ENCODE data around the gene FBXW7.

FBXW7 gene

DNA sequence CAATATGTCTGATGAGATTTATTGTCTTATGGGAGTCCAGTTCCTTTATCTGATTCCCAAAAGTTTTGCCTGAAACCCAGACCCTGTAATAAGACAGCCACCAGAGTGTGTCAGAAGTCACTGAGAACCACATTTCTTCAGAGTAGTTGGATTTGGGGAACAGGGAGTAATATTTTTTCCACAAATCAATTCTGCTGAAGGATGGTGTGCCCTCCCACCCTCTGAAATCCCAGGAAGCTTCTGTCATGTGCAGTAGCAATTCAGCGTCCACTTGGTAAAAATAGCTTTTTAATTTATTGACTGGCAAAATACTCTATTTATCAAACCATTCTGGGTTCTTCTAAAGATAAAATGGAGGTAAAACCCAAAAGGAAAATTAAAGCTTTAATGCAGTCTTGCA, 229.4 kb downstream of the FBXW7 start:
- TF ChIP-seq BACH2 (CRISPR knock-in tag; IDR thresholded peaks at IDR 0.05; ENCODE audit: borderline replicate concordance) = no peak
- no peak for TF ChIP-seq ESRRG (CRISPR knock-in tag; IDR thresholded peaks at IDR 0.05)
- no peak for TF ChIP-seq PPARA (CRISPR knock-in tag; IDR thresholded peaks at IDR 0.05; ENCODE audit: borderline replicate concordance)
- no peak for TF ChIP-seq GLIS3 (CRISPR knock-in tag; IDR thresholded peaks at IDR 0.05)
- no peak for TF ChIP-seq ISL1 (CRISPR knock-in tag; IDR thresholded peaks at IDR 0.05)
- TF ChIP-seq ZFP30 (CRISPR knock-in tag; IDR thresholded peaks at IDR 0.05) = no peak
- TF ChIP-seq, protein P1, sequence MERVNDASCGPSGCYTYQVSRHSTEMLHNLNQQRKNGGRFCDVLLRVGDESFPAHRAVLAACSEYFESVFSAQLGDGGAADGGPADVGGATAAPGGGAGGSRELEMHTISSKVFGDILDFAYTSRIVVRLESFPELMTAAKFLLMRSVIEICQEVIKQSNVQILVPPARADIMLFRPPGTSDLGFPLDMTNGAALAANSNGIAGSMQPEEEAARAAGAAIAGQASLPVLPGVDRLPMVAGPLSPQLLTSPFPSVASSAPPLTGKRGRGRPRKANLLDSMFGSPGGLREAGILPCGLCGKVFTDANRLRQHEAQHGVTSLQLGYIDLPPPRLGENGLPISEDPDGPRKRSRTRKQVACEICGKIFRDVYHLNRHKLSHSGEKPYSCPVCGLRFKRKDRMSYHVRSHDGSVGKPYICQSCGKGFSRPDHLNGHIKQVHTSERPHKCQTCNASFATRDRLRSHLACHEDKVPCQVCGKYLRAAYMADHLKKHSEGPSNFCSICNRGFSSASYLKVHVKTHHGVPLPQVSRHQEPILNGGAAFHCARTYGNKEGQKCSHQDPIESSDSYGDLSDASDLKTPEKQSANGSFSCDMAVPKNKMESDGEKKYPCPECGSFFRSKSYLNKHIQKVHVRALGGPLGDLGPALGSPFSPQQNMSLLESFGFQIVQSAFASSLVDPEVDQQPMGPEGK (CRISPR knock-in tag; IDR thresholded peaks at IDR 0.05; ENCODE audit: borderline replicate concordance) = no peak
- TF ChIP-seq, protein P2, sequence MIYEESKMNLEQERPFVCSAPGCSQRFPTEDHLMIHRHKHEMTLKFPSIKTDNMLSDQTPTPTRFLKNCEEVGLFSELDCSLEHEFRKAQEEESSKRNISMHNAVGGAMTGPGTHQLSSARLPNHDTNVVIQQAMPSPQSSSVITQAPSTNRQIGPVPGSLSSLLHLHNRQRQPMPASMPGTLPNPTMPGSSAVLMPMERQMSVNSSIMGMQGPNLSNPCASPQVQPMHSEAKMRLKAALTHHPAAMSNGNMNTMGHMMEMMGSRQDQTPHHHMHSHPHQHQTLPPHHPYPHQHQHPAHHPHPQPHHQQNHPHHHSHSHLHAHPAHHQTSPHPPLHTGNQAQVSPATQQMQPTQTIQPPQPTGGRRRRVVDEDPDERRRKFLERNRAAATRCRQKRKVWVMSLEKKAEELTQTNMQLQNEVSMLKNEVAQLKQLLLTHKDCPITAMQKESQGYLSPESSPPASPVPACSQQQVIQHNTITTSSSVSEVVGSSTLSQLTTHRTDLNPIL (CRISPR knock-in tag; IDR thresholded peaks at IDR 0.05; ENCODE audit: low read depth) = no peak
- TF ChIP-seq, protein P3, sequence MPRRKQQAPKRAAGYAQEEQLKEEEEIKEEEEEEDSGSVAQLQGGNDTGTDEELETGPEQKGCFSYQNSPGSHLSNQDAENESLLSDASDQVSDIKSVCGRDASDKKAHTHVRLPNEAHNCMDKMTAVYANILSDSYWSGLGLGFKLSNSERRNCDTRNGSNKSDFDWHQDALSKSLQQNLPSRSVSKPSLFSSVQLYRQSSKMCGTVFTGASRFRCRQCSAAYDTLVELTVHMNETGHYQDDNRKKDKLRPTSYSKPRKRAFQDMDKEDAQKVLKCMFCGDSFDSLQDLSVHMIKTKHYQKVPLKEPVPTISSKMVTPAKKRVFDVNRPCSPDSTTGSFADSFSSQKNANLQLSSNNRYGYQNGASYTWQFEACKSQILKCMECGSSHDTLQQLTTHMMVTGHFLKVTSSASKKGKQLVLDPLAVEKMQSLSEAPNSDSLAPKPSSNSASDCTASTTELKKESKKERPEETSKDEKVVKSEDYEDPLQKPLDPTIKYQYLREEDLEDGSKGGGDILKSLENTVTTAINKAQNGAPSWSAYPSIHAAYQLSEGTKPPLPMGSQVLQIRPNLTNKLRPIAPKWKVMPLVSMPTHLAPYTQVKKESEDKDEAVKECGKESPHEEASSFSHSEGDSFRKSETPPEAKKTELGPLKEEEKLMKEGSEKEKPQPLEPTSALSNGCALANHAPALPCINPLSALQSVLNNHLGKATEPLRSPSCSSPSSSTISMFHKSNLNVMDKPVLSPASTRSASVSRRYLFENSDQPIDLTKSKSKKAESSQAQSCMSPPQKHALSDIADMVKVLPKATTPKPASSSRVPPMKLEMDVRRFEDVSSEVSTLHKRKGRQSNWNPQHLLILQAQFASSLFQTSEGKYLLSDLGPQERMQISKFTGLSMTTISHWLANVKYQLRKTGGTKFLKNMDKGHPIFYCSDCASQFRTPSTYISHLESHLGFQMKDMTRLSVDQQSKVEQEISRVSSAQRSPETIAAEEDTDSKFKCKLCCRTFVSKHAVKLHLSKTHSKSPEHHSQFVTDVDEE (CRISPR knock-in tag; IDR thresholded peaks at IDR 0.05) = no peak
- TF ChIP-seq TOX (CRISPR knock-in tag; IDR thresholded peaks at IDR 0.05; ENCODE audit: borderline replicate concordance) = no peak
- TF ChIP-seq OSR1 (CRISPR knock-in tag; IDR thresholded peaks at IDR 0.05) = no peak
- TF ChIP-seq SNAI2 (CRISPR knock-in tag; IDR thresholded peaks at IDR 0.05) = no peak
- no peak for ATAC-seq

DNA sequence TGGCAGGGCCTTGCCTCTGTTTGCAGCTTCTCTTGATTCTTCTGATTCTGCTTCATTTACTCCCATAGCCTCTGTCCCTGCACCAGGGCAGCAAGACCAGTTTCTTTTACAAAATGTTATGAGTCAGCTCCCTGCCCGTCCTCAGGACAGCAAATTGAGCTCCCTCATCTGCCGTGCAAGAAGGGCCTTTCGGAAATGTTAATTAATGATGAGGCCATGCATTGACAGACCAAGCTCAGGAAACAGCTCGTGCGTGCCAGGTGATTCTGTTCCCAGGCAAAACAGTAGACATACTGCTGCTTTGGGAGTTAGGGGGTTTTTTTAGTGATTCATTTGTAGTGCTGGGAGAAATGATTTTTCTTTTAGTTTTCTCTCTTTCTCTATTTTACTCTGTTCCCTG, 231.7 kb downstream of the FBXW7 start:
- ATAC-seq = no peak
- no peak for TF ChIP-seq ZNF8 (CRISPR knock-in tag; IDR thresholded peaks at IDR 0.05)

DNA sequence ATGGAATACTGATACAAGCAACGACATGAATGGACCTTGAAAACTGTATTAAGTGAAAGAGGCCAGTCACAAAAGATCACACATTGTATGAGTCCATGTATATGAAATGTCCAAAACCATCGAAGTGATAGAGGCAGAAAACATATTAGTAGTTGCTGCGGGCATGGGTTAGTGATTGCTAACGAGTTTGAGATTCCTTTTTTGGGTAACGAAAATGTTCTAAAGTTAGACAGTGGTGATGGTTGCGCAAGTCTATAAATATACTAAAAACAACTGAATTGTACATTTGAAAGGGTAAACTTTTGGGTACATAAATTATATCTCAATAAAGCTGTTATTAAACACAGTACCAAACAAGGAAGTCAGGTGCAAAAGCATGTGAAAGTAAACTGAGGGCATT, 234.5 kb downstream of the FBXW7 start:
- TF ChIP-seq ISL1 (CRISPR knock-in tag; IDR thresholded peaks at IDR 0.05) = no peak
- TF ChIP-seq ESRRG (CRISPR knock-in tag; IDR thresholded peaks at IDR 0.05) = no peak
- no peak for TF ChIP-seq RARB (CRISPR knock-in tag; IDR thresholded peaks at IDR 0.05)
- TF ChIP-seq, protein P1 (CRISPR knock-in tag; IDR thresholded peaks at IDR 0.05; ENCODE audit: borderline replicate concordance) = no peak
- no peak for TF ChIP-seq CSDC2 (CRISPR knock-in tag; IDR thresholded peaks at IDR 0.05)
- TF ChIP-seq SNAI2 (CRISPR knock-in tag; IDR thresholded peaks at IDR 0.05) = no peak
- TF ChIP-seq, protein P4, sequence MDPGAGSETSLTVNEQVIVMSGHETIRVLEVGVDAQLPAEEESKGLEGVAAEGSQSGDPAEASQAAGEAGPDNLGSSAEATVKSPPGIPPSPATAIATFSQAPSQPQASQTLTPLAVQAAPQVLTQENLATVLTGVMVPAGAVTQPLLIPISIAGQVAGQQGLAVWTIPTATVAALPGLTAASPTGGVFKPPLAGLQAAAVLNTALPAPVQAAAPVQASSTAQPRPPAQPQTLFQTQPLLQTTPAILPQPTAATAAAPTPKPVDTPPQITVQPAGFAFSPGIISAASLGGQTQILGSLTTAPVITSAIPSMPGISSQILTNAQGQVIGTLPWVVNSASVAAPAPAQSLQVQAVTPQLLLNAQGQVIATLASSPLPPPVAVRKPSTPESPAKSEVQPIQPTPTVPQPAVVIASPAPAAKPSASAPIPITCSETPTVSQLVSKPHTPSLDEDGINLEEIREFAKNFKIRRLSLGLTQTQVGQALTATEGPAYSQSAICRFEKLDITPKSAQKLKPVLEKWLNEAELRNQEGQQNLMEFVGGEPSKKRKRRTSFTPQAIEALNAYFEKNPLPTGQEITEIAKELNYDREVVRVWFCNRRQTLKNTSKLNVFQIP (CRISPR knock-in tag; IDR thresholded peaks at IDR 0.05; ENCODE audit: borderline replicate concordance, low read depth) = no peak
- no peak for TF ChIP-seq TCF4 (CRISPR knock-in tag; IDR thresholded peaks at IDR 0.05; ENCODE audit: borderline replicate concordance)
- TF ChIP-seq, protein P2 (CRISPR knock-in tag; IDR thresholded peaks at IDR 0.05; ENCODE audit: low read depth) = no peak
- TF ChIP-seq, protein P5, sequence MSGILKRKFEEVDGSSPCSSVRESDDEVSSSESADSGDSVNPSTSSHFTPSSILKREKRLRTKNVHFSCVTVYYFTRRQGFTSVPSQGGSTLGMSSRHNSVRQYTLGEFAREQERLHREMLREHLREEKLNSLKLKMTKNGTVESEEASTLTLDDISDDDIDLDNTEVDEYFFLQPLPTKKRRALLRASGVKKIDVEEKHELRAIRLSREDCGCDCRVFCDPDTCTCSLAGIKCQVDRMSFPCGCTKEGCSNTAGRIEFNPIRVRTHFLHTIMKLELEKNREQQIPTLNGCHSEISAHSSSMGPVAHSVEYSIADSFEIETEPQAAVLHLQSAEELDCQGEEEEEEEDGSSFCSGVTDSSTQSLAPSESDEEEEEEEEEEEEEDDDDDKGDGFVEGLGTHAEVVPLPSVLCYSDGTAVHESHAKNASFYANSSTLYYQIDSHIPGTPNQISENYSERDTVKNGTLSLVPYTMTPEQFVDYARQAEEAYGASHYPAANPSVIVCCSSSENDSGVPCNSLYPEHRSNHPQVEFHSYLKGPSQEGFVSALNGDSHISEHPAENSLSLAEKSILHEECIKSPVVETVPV (CRISPR knock-in tag; IDR thresholded peaks at IDR 0.05) = no peak
- no peak for TF ChIP-seq TOX (CRISPR knock-in tag; IDR thresholded peaks at IDR 0.05; ENCODE audit: borderline replicate concordance)
- TF ChIP-seq PPARA (CRISPR knock-in tag; IDR thresholded peaks at IDR 0.05; ENCODE audit: borderline replicate concordance) = no peak
- TF ChIP-seq ZNF565 (CRISPR knock-in tag; conservative IDR thresholded peaks at IDR 0.05; ENCODE audit: low read depth) = no peak
- no peak for TF ChIP-seq ZNF8 (CRISPR knock-in tag; IDR thresholded peaks at IDR 0.05)
- no peak for TF ChIP-seq BACH2 (CRISPR knock-in tag; IDR thresholded peaks at IDR 0.05; ENCODE audit: borderline replicate concordance)
- no peak for TF ChIP-seq ZNF70 (CRISPR knock-in tag; IDR thresholded peaks at IDR 0.05)
- TF ChIP-seq ZFP3 (CRISPR knock-in tag; IDR thresholded peaks at IDR 0.05) = no peak
- ATAC-seq = no peak
